Liver (tissue), 3 donors: ENCODE results near the gene SPTLC1.

Experiments
- ATF3 ChIP-seq: IDR thresholded peaks from 2 replicates; pipeline ENCODE4 v1.6.1; 2016; ENCODE audit warnings: antibody characterized with exemption
- CTCF ChIP-seq: fragments of 150-350 bp; IDR thresholded peaks from 2 replicates; pipeline ENCODE4 v1.5.1; 2017; ENCODE audit warnings: improper control_type of control experiment, low read depth, low read length; ENCODE audit not compliant: missing input control
- EGR1 ChIP-seq, 2 donors: IDR thresholded peaks; 2 replicates each; pipeline ENCODE4 v1.6.1; 2016 to 2018; ENCODE audit warnings: antibody characterized with exemption in 2 of 2, low read depth in 2 of 2
- GABPA ChIP-seq, 2 donors: IDR thresholded peaks in 1 of 2; conservative IDR thresholded peaks in 1 of 2; 2 replicates each; pipeline ENCODE4 v1.6.1; 2016; ENCODE audit warnings: antibody characterized with exemption in 2 of 2, mild to moderate bottlenecking in 1 of 2, moderate library complexity in 1 of 2
- JUND ChIP-seq, 2 donors: IDR thresholded peaks; 2 replicates each; pipeline ENCODE4 v1.6.1; 2016; ENCODE audit warnings: antibody characterized with exemption in 2 of 2
- RAD21 ChIP-seq, 2 donors: IDR thresholded peaks; 2 replicates each; pipeline ENCODE4 v1.6.1; 2016; ENCODE audit warnings: antibody characterized with exemption in 2 of 2, mild to moderate bottlenecking in 2 of 2
- REST ChIP-seq: IDR thresholded peaks from 2 replicates; pipeline ENCODE4 v1.6.1; 2016; ENCODE audit warnings: antibody characterized with exemption, mild to moderate bottlenecking
- RXRA ChIP-seq, 2 donors: IDR thresholded peaks; 2 replicates each; pipeline ENCODE4 v1.6.1; 2017 to 2018; ENCODE audit warnings: antibody characterized with exemption in 2 of 2, mild to moderate bottlenecking in 1 of 2
- SP1 ChIP-seq: IDR thresholded peaks from 2 replicates; pipeline ENCODE4 v1.6.1; 2018; ENCODE audit warnings: antibody characterized with exemption, mild to moderate bottlenecking
- TAF1 ChIP-seq: conservative IDR thresholded peaks from 2 replicates; pipeline ENCODE4 v1.6.1; 2016; ENCODE audit warnings: antibody characterized with exemption, mild to moderate bottlenecking
- YY1 ChIP-seq: IDR thresholded peaks from 2 replicates; pipeline ENCODE4 v1.6.1; 2016; ENCODE audit warnings: antibody characterized with exemption, mild to moderate bottlenecking
- donor health status: healthy.
- donor health status: healthy.

- TF ChIP-seq CTCF (no peak), RAD21 (IDR thresholded peaks at IDR 0.05) (no peak), EGR1 (IDR thresholded peaks at IDR 0.05; ENCODE audit: low read depth in 2 of 2) (no peak), GABPA (IDR thresholded peaks at IDR 0.05 in 1 of 2, conservative IDR thresholded peaks at IDR 0.05 in 1 of 2) (no peak), REST (no peak), SP1 (no peak), TAF1 (no peak), RXRA (IDR thresholded peaks at IDR 0.05) (no peak), JUND (IDR thresholded peaks at IDR 0.05) (no peak), YY1 (no peak), ATF3 (no peak)
Measured at GRCh38 chr9:92019658-92020057, 95.6 kb downstream of the SPTLC1 start.
